ENCODE results near the gene MAML2.

DNA sequence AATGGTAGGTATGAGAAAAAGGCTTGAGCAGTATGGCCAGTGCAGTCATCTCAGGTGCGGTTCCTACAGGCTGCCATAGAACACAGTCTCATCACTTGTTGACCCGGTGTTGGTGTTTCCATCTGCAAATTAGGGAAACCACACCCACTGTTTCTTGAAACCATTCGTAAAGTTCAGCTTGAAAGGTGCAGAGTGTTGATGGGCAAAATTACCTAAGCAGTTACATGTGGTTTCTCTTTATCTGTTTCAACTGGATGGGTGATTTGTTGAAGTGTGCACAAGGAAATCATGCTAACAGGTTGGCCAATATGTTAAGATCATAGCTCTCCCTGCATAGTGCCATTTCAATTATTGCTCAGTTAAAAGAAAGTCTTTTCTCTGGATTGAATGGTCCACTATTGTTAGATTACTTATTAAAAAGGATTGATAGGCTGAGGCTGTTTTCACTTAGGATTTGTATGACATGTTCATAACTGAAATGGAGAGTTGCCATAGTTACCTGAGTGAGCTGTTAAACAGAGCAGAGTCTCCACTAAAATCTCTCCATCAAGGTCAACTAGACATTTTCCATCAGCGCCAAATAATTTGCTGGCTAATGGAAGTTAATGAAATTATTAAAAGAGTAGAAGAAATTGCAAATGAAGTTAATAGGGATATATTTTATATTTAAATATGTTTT is 215.9 kb downstream of the MAML2 start:
- no peak for TF ChIP-seq EZH2phosphoT487 (IDR thresholded peaks at IDR 0.05; ENCODE audit: low read depth, severe bottlenecking, unreplicated experiment)
- no peak for TF ChIP-seq EZH2 (IDR thresholded peaks at IDR 0.05; ENCODE audit: borderline replicate concordance)
- no peak for TF ChIP-seq CTCF (IDR thresholded peaks at IDR 0.05; ENCODE audit: poor library complexity)

Measured in hepatocyte (in vitro differentiated cells).